GM18861 (cell line): ENCODE measurements around the gene APOC1.
"Not testable (repeated sequence)": the region's sequence is repeated elsewhere in the genome, so short reads cannot be mapped to it uniquely, and the experiment has no call there.

Experiments
- ATAC-seq: cut with Tn5 transposase; IDR thresholded peaks from one replicate; pipeline ENCODE4 v1.9.1; 2021; ENCODE audit not compliant: unreplicated experiment

The APOC1 gene

DNA sequence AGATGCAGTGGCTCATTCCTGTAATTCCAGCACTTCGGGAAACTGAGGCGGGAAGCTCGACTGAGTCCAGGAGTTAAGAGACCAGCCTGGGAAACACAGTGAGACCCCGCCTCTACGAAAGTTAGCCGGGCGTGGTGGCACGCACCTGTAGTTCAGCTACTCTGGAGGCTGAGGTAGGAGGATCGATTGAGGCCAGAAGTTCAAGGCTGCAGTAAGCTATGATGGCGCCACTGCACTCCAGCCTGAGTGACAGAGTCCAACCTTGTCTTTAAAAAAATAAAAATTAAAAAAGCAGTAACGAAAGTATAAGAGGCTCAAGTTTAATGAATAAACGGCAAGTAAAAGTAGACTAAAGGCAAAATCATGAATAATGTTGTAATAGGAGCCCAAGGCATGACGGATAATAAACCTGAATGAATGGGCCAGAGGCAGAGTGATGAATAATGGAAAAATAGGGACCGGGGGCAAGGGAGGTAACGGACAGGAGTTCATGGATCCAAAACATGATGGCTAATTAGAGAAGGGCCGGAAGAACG, 24.5 kb upstream of the APOC1 start:
- ATAC-seq = no peak

DNA sequence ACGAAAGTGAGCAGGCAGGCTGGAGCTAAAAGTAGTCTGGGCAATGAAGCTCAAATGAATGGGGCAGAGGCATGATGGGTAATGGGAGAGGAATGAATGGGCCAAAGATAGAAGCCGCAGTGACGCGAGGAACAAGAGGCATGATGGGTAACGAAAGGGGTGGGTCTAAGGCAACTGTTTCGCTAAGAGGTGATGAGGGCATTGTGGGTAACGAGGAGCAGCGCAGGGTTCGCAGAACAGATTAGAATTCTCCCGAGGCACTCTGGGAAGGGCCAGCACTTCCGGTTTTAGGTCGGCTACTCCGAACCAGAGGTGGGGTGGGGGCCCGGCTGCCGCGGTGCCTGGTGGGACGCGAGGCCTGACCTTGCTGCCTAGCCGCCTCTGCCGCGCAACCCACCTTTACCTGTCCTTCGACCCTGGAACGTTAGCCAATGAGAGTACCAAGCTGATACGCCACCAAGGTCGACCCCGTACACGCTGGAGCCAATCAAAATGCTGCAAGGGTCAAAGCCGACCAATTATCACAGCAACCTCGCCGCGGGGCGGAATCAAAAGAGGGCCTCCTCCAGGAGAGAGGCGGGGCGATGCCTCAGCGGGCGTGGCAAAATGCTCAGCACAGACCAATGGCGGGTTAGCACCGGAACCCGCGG, 23.9 kb upstream of the APOC1 start:
- ATAC-seq = peak; percentile 76

DNA sequence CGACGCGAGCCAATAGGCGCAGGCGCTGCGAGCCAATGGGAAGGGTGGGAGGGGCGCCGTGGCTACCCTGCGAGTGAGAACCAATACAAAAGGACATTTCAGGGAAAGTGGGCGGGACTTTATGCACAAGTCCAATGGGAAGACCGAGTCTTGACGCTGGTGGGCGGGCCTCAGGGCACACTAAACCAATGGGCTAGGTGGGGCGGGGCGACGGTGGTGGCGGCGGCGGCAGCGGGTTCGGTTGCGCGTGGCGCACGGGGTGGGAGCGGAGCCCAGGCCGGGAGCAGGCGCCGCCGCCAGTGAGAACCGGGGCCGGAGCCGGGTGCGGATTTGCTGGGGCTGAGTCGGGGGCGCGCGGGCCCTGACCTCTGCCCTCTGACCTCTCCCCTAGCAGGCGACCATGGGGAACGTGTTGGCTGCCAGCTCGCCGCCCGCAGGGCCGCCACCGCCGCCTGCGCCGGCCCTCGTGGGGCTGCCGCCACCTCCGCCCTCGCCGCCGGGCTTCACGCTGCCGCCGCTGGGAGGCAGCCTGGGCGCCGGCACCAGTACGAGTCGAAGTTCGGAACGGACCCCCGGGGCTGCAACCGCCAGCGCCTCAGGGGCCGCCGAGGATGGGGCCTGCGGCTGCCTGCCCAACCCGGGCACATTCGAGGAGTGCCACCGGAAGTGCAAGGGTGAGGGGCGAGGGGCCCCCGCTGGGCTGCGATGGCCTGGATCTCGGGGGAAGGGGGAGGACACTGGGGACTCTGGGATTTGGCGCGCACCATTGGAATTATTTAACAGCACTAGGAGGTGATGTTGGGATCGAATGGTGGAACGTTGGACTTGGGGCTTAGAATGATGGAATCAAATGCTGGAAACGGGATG, 23.2 kb upstream of the APOC1 start, which contains the start of gene TOMM40:
TSS of gene TOMM40 (plus strand) at position 239 of the 867 bp plus-strand sequence. CDS start at position 401, 162 bp downstream.
- ATAC-seq = no peak

DNA sequence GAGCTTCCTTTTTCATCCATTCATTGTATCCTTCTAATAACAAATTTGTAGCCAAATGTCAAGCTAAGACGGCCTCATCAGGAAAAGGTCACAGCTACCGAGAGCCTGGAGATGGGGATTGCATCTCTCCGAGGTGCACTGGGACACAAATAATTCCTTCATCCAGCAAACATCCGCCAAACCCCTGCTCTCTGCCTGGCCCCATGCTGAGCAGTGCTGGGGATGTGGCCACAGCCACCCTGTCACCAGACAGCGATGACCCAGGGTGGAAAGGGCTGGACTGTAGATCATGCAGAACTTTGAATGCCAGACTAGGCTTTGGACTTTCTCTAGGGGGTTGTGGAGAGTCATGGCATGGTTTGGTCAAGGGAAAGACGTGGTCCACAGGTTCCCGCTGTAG, 21.5 kb upstream of the APOC1 start:
- ATAC-seq = no peak

- no peak for ATAC-seq
Observed at GRCh38 chr19:44893332-44894051, 20.9 kb upstream of the APOC1 start.

DNA sequence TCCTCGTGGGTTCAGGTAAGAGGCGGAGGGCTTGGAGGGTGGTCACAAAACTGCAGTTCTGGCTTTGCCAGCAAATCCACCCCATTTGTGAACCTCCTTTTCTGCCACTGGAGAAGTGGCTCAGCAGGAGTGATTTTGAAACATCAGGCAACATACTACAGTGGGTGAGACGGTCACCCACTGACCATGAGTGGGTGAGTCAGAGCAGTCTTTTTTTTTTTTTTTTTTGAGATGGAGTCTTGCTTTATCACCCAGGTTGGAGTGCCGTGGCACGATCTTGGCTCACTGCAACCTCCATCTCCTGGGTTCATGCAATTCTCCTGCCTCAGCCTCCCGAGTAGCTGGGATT, 20.4 kb upstream of the APOC1 start:
- no peak for ATAC-seq

GRCh38 chr19:44894946-44895345, 19.5 kb upstream of the APOC1 start:
- ATAC-seq = no peak

DNA sequence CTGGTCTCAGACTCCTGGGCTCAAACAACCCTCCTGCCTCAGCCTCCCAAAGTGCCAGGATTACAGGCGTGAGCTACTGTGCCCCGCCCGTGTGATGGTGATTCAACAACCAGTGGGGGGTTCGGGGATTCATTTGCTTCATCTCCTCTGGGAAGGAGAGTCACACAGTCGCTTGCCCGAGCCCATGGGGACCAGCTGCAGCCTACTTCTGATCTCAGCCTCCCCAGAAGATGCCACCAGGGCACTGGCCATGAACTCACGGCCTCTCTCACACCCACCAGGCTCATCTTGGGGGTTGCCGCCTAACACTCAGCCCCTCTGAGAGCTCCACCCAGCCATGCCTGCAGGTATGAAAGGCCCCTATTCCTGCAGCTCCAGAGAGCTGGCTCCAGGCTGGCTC, 16.6 kb upstream of the APOC1 start:
- ATAC-seq = no peak

GRCh38 chr19:44900328-44901244, 13.8 kb upstream of the APOC1 start:
- ATAC-seq = no peak

DNA sequence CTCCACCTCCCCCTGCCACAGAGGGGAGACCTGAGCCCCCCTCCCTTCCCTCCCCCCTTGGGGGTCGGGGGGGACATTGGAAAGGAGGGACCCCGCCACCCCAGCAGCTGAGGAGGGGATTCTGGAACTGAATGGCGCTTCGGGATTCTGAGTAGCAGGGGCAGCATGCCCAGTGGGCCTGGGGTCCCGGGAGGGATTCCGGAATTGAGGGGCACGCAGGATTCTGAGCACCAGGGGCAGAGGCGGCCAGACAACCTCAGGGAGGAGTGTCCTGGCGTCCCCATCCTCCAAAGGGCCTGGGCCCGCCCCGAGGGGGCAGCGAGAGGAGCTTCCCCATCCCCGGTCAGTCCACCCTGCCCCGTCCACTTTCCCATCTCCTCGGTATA, 11.2 kb upstream of the APOC1 start:
- ATAC-seq = no peak

DNA sequence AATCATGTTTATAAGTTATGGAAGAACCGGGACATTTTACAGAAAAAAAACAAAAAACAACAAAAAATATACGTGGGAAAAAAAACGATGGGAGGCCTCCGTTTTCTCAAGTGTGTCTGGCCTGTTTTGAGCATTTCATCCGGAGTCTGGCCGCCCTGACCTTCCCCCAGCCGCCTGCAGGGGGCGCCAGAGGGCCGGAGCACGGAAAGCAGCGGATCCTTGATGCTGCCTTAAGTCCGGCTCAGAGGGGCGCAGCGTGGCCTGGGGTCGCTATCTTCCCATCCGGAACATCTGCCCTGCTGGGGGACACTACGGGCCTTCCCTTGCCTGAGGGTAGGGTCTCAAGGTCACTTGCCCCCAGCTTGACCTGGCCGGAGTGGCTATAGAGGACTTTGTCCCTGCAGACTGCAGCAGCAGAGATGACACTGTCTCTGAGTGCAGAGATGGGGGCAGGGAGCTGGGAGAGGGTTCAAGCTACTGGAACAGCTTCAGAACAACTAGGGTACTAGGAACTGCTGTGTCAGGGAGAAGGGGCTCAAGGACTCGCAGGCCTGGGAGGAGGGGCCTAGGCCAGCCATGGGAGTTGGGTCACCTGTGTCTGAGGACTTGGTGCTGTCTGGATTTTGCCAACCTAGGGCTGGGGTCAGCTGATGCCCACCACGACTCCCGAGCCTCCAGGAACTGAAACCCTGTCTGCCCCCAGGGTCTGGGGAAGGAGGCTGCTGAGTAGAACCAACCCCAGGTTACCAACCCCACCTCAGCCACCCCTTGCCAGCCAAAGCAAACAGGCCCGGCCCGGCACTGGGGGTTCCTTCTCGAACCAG, 10.6 kb upstream of the APOC1 start:
- ATAC-seq = no peak

DNA sequence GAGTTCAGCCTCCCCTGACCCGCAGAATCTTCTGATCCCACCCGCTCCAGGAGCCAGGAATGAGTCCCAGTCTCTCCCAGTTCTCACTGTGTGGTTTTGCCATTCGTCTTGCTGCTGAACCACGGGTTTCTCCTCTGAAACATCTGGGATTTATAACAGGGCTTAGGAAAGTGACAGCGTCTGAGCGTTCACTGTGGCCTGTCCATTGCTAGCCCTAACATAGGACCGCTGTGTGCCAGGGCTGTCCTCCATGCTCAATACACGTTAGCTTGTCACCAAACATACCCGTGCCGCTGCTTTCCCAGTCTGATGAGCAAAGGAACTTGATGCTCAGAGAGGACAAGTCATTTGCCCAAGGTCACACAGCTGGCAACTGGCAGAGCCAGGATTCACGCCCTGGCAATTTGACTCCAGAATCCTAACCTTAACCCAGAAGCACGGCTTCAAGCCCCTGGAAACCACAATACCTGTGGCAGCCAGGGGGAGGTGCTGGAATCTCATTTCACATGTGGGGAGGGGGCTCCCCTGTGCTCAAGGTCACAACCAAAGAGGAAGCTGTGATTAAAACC, 9.9 kb upstream of the APOC1 start:
- ATAC-seq = no peak

DNA sequence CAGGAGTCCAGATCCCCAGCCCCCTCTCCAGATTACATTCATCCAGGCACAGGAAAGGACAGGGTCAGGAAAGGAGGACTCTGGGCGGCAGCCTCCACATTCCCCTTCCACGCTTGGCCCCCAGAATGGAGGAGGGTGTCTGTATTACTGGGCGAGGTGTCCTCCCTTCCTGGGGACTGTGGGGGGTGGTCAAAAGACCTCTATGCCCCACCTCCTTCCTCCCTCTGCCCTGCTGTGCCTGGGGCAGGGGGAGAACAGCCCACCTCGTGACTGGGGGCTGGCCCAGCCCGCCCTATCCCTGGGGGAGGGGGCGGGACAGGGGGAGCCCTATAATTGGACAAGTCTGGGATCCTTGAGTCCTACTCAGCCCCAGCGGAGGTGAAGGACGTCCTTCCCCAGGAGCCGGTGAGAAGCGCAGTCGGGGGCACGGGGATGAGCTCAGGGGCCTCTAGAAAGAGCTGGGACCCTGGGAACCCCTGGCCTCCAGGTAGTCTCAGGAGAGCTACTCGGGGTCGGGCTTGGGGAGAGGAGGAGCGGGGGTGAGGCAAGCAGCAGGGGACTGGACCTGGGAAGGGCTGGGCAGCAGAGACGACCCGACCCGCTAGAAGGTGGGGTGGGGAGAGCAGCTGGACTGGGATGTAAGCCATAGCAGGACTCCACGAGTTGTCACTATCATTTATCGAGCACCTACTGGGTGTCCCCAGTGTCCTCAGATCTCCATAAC, 8.8 kb upstream of the APOC1 start, which contains the start of gene APOE:
TSS of gene APOE (plus strand) at position 360 of the 724 bp plus-strand sequence. CDS start 829 bp downstream, outside the sequence.
- no peak for ATAC-seq

DNA sequence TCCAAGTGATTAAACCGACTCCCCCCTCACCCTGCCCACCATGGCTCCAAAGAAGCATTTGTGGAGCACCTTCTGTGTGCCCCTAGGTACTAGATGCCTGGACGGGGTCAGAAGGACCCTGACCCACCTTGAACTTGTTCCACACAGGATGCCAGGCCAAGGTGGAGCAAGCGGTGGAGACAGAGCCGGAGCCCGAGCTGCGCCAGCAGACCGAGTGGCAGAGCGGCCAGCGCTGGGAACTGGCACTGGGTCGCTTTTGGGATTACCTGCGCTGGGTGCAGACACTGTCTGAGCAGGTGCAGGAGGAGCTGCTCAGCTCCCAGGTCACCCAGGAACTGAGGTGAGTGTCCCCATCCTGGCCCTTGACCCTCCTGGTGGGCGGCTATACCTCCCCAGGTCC, 6.8 kb upstream of the APOC1 start:
- no peak for ATAC-seq

DNA sequence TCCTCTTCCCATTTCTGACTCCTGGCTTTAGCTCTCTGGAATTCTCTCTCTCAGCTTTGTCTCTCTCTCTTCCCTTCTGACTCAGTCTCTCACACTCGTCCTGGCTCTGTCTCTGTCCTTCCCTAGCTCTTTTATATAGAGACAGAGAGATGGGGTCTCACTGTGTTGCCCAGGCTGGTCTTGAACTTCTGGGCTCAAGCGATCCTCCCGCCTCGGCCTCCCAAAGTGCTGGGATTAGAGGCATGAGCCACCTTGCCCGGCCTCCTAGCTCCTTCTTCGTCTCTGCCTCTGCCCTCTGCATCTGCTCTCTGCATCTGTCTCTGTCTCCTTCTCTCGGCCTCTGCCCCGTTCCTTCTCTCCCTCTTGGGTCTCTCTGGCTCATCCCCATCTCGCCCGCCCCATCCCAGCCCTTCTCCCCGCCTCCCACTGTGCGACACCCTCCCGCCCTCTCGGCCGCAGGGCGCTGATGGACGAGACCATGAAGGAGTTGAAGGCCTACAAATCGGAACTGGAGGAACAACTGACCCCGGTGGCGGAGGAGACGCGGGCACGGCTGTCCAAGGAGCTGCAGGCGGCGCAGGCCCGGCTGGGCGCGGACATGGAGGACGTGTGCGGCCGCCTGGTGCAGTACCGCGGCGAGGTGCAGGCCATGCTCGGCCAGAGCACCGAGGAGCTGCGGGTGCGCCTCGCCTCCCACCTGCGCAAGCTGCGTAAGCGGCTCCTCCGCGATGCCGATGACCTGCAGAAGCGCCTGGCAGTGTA, 6.2 kb upstream of the APOC1 start:
- ATAC-seq = no peak

DNA sequence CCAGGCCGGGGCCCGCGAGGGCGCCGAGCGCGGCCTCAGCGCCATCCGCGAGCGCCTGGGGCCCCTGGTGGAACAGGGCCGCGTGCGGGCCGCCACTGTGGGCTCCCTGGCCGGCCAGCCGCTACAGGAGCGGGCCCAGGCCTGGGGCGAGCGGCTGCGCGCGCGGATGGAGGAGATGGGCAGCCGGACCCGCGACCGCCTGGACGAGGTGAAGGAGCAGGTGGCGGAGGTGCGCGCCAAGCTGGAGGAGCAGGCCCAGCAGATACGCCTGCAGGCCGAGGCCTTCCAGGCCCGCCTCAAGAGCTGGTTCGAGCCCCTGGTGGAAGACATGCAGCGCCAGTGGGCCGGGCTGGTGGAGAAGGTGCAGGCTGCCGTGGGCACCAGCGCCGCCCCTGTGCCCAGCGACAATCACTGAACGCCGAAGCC, 5.6 kb upstream of the APOC1 start:
- ATAC-seq = no peak

DNA sequence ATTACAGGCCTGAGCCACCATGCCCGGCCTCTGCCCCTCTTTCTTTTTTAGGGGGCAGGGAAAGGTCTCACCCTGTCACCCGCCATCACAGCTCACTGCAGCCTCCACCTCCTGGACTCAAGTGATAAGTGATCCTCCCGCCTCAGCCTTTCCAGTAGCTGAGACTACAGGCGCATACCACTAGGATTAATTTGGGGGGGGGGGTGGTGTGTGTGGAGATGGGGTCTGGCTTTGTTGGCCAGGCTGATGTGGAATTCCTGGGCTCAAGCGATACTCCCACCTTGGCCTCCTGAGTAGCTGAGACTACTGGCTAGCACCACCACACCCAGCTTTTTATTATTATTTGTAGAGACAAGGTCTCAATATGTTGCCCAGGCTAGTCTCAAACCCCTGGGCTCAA, 4.6 kb upstream of the APOC1 start:
- no peak for ATAC-seq

GRCh38 chr19:44911896-44912295, 2.5 kb upstream of the APOC1 start:
- not testable (repeated sequence) for ATAC-seq
